ENCODE data around the gene SELL.
"Not testable (repeated sequence)": the region's sequence is repeated elsewhere in the genome, so short reads cannot be mapped to it uniquely, and the experiment has no call there.

Gene SELL

GRCh38 chr1:169662680-169663079 is 48.7 kb downstream of the SELL start:
- DNase-seq, result not testable (repeated sequence)

- not testable (repeated sequence) for DNase-seq
Observed at GRCh38 chr1:169661066-169661465, 50.4 kb downstream of the SELL start.

- not testable (repeated sequence) for DNase-seq
Observed at GRCh38 chr1:169658777-169659176, 52.6 kb downstream of the SELL start.

GRCh38 chr1:169653873-169654272 is 57.5 kb downstream of the SELL start:
- DNase-seq, result no peak

GRCh38 chr1:169651035-169651434 is 60.4 kb downstream of the SELL start:
- no peak for DNase-seq

GRCh38 chr1:169650551-169650950 is 60.9 kb downstream of the SELL start:
- no peak for DNase-seq

- DNase-seq, result no peak
Observed at GRCh38 chr1:169648709-169649108, 62.7 kb downstream of the SELL start.

GRCh38 chr1:169648187-169648586 is 63.2 kb downstream of the SELL start:
- no peak for DNase-seq

GRCh38 chr1:169647512-169647911 is 63.9 kb downstream of the SELL start:
- DNase-seq, result no peak

GRCh38 chr1:169644297-169644696 is 67.1 kb downstream of the SELL start:
- DNase-seq, result no peak

All from activated CD8-positive, alpha-beta memory T cell treated with anti-CD3 and anti-CD28 coated beads, Interleukin-2, amount 50 U/mL, for 48 hours (primary cell).